Fibroblast of skin of right biceps (primary cell): ENCODE measurements around the gene SV2C.

ENCODE experiments used
- DNase-seq: peaks from one replicate; pipeline ENCODE4 v3.0.0-alpha.2; 2013

Gene SV2C

GRCh38 chr5:76388791-76389512 lies 305.8 kb downstream of the SV2C start:
- no peak for DNase-seq

GRCh38 chr5:76389513-76390154 lies 306.5 kb downstream of the SV2C start:
- DNase-seq = no peak

GRCh38 chr5:76391014-76391413 lies 307.8 kb downstream of the SV2C start:
- DNase-seq = no peak

- no peak for DNase-seq
Measured at GRCh38 chr5:76393035-76393680, 310.0 kb downstream of the SV2C start.

GRCh38 chr5:76397200-76397599 lies 314.0 kb downstream of the SV2C start:
- DNase-seq = no peak

GRCh38 chr5:76399268-76399667 lies 316.1 kb downstream of the SV2C start:
- no peak for DNase-seq

- DNase-seq = no peak
Measured at GRCh38 chr5:76400466-76400865, 317.3 kb downstream of the SV2C start.

GRCh38 chr5:76401801-76402250 lies 318.6 kb downstream of the SV2C start:
- no peak for DNase-seq

- peak; percentile 10 for DNase-seq
Measured at GRCh38 chr5:76402251-76402885, 319.2 kb downstream of the SV2C start.

- DNase-seq = peak; percentile 66
Measured at GRCh38 chr5:76402886-76403765, 319.9 kb downstream of the SV2C start, which contains the start of gene IQGAP2. TSS of gene IQGAP2 (plus strand) at chr5:76403285. CDS start at chr5:76403546, 261 bp downstream.
